Right atrium auricular region (tissue), 2 donors: ENCODE measurements around the gene TBC1D14. TPM values are rescaled to one million over a fixed set of nuclear protein-coding genes. Genes with fewer than 3 reads are reported as not detected.
"Not testable (repeated sequence)": the region's sequence is repeated elsewhere in the genome, so short reads cannot be mapped to it uniquely, and the experiment has no call there.

Experiments used
- DNase-seq: peaks from one replicate; pipeline ENCODE4 v3.0.0-alpha.2; 2019; ENCODE audit warnings: low spot score
- H3K27ac ChIP-seq, 2 donors: fragments of 200-600 bp; sonication (generic); 1 replicate in 1 of 2; 2 replicates in 1 of 2; pipeline ENCODE4 v1.5.1; 2016 to 2019
- H3K27me3 ChIP-seq, 2 donors: fragments of 200-600 bp; sonication (generic); one replicate each; pipeline versions ENCODE4 v1.5.1 to v1.6.0; 2017 to 2019
- H3K36me3 ChIP-seq: fragments of 200-600 bp; sonication (generic); one replicate; pipeline ENCODE4 v1.5.1; 2016
- H3K4me1 ChIP-seq, 2 donors: fragments of 200-600 bp; sonication (generic); one replicate each; pipeline versions ENCODE4 v1.5.1 to v1.6.0; 2017 to 2019
- H3K4me3 ChIP-seq, 2 donors: fragments of 200-600 bp; sonication (generic); 1 replicate in 1 of 2; 2 replicates in 1 of 2; pipeline ENCODE4 v1.5.1; 2017 to 2019; ENCODE audit warnings: mild to moderate bottlenecking in 1 of 2, moderate library complexity in 1 of 2
- H3K9me3 ChIP-seq, 2 donors: fragments of 200-600 bp; sonication (generic); one replicate each; pipeline ENCODE4 v1.5.1; 2019
- total RNA-seq, 2 donors: library from RNA; depleted of rRNA; stranded (reverse); fragments of >200 nt; gene quantifications; one replicate each; pipeline ENCODE4 v1.1.0, GENCODE V29; 2016
- TF ChIP-seq, protein P1 (sequence below), 2 donors: fragments of 200-600 bp; sonication (generic); IDR thresholded peaks; one replicate each; pipeline ENCODE4 v1.5.1; 2019; ENCODE audit warnings: antibody characterized with exemption in 2 of 2

The TBC1D14 gene
- total RNA-seq, 2 donors from 2014 or later = 33.7 to 34.0 TPM

- DNase-seq = no peak
- Histone ChIP-seq H3K4me1 (no peaks in the 10 kb centered on the region), H3K27ac (no peak overlapping the region)
Observed at GRCh38 chr4:7075962-7076695, 166.5 kb downstream of the TBC1D14 start.

DNA sequence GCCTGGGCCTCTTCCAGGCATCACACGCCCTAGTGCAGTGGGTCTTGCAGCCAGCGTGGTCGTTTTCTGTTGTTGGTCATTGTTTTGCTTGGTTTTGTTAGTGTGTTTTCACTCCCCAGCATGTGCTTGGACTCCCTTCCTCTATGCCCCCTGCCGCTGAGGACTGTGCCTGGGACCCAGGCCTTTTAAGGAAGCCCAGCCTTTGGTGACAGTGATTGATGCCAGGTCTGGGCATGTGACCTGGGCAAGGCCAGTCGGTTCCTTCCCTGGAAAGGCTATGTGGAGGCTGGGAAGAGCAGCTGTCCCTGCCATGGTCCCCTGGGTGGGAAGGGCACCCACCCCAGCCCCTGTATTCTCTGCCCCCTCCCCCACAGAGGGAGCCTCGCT lies 167.1 kb downstream of the TBC1D14 start:
- H3K36me3 ChIP-seq = no peaks in the 10 kb centered on the region
- H3K4me3 ChIP-seq = no peak overlapping the region
- no peaks in the 10 kb centered on the region for H3K9me3 ChIP-seq
- no peak for DNase-seq
- no peak overlapping the region for H3K27ac ChIP-seq
- TF ChIP-seq, protein P1, sequence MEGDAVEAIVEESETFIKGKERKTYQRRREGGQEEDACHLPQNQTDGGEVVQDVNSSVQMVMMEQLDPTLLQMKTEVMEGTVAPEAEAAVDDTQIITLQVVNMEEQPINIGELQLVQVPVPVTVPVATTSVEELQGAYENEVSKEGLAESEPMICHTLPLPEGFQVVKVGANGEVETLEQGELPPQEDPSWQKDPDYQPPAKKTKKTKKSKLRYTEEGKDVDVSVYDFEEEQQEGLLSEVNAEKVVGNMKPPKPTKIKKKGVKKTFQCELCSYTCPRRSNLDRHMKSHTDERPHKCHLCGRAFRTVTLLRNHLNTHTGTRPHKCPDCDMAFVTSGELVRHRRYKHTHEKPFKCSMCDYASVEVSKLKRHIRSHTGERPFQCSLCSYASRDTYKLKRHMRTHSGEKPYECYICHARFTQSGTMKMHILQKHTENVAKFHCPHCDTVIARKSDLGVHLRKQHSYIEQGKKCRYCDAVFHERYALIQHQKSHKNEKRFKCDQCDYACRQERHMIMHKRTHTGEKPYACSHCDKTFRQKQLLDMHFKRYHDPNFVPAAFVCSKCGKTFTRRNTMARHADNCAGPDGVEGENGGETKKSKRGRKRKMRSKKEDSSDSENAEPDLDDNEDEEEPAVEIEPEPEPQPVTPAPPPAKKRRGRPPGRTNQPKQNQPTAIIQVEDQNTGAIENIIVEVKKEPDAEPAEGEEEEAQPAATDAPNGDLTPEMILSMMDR (IDR thresholded peaks at IDR 0.05) = no peak
- H3K4me1 ChIP-seq = no peaks in the 10 kb centered on the region
- no peaks in the 10 kb centered on the region for H3K27me3 ChIP-seq

More at GRCh38 chr4:7075962-7076695, 166.5 kb downstream of the TBC1D14 start:
- no peaks in the 10 kb centered on the region for H3K36me3 ChIP-seq
- no peaks in the 10 kb centered on the region for H3K27me3 ChIP-seq
- TF ChIP-seq, protein P1 (IDR thresholded peaks at IDR 0.05) = no peak
- H3K9me3 ChIP-seq = no peaks in the 10 kb centered on the region
- no peak overlapping the region for H3K4me3 ChIP-seq

DNA sequence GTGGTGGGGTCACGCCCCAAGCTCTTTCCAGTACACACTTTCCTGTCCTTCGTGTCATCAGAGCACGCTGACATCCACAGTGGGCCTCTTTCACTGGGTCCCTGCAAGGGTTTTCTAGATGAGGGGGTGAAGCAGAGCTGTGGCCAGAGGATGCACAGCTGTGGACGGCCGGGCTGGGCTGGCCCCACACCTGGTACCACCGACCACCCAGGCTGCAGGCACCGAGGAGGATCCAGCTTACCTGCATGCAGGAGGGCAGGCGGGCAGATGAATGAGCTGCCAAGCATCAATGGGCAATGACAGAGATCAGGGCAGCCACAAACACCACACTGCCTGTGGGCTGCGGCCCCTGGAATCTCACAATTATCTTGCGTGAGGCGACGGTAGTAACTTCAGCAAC lies 167.7 kb downstream of the TBC1D14 start:
- H3K4me1 ChIP-seq = no peaks in the 10 kb centered on the region
- H3K9me3 ChIP-seq = no peaks in the 10 kb centered on the region
- no peak overlapping the region for H3K4me3 ChIP-seq
- no peak for DNase-seq
- H3K36me3 ChIP-seq = no peaks in the 10 kb centered on the region
- no peaks in the 10 kb centered on the region for H3K27me3 ChIP-seq
- TF ChIP-seq, protein P1 (IDR thresholded peaks at IDR 0.05) = no peak
- no peak overlapping the region for H3K27ac ChIP-seq

DNA sequence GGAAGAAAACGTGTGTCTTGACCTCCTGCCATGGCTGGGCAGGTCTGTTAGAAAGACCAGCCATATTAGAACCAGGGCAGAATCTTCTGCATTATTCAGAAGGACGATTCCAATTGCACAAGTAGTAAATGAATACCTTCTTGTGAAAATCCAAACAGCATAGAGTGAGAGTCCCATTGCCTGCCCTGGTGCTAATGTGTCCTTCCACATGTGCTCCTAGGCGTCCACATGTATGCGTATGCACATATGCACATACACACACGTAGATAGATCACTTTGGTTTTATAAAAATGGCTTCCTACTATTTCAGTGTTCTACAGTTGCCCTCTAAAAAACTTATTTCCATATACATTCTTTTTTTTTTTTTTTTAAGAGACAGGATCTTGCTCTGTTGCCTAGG lies 168.4 kb downstream of the TBC1D14 start:
- no peaks in the 10 kb centered on the region for H3K4me1 ChIP-seq
- no peak for DNase-seq
- no peaks in the 10 kb centered on the region for H3K36me3 ChIP-seq
- no peaks in the 10 kb centered on the region for H3K9me3 ChIP-seq
- TF ChIP-seq, protein P1 (IDR thresholded peaks at IDR 0.05) = no peak
- H3K27ac ChIP-seq = no peak overlapping the region
- no peaks in the 10 kb centered on the region for H3K27me3 ChIP-seq
- no peak overlapping the region for H3K4me3 ChIP-seq

GRCh38 chr4:7079483-7079882 lies 169.9 kb downstream of the TBC1D14 start:
- H3K27ac ChIP-seq, H3K4me3 ChIP-seq, H3K27me3 ChIP-seq, H3K4me1 ChIP-seq, H3K9me3 ChIP-seq, DNase-seq, H3K36me3 ChIP-seq: not testable (repeated sequence)

DNA sequence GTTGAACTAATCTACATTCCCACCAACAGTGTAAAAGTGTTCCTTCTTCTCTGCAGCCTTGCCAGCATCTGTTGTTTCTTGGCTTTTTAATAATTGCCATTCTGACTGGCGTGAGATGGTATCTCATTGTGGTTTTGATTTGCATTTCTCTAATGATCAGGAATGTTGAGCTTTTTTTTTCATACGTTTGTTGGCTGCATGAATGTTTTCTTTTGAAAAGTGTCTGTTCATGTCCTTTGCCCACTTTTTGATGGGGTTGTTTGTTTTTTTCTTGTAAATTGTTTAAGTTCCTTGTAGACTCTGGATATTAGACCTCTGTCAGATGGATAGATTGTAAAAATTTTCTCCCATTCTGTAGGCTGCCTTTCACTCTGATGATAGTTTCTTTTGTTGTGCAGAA lies 170.3 kb downstream of the TBC1D14 start:
- H3K4me1 ChIP-seq = not testable (repeated sequence)

More for the DNA sequence above, 170.3 kb downstream of the TBC1D14 start:
- H3K4me3 ChIP-seq, H3K27me3 ChIP-seq, H3K36me3 ChIP-seq, H3K9me3 ChIP-seq, DNase-seq, H3K27ac ChIP-seq: not testable (repeated sequence)

Other genes with a start within 250 kb of the TBC1D14 start
- under 1 TPM in 1 of 2 donors, not detected in 1; 0.35 TPM for gene S100P, start 215.9 kb upstream of the TBC1D14 start, total RNA-seq
- gene MRFAP1L1, start 200.0 kb upstream of the TBC1D14 start, total RNA-seq = 10 to 100 TPM; 58.2 to 65.3 TPM
- gene BLOC1S4, start 193.7 kb upstream of the TBC1D14 start, total RNA-seq = 10 to 100 TPM in 1 of 2 donors, 1 to 10 TPM in 1; 8.4 to 17.4 TPM
- gene KIAA0232, start 127.1 kb upstream of the TBC1D14 start, total RNA-seq = 10 to 100 TPM; 47.5 to 69.4 TPM
- 10 to 100 TPM; 20.8 to 27.0 TPM for gene TADA2B, start 133.5 kb downstream of the TBC1D14 start, total RNA-seq
- gene GRPEL1, start 158.2 kb downstream of the TBC1D14 start, total RNA-seq = 10 to 100 TPM; 17.8 to 18.4 TPM